GM18505 (cell line): ENCODE measurements around the gene FHL2.
"Not testable (repeated sequence)": the region's sequence is repeated elsewhere in the genome, so short reads cannot be mapped to it uniquely, and the experiment has no call there.

ENCODE experiments used
- ATAC-seq: cut with Tn5 transposase; IDR thresholded peaks from one replicate; pipeline ENCODE4 v1.9.1; 2021; ENCODE audit not compliant: unreplicated experiment
- POLR2A ChIP-seq: IDR thresholded peaks from 4 replicates; pipeline ENCODE4 v1.6.1; 2011; ENCODE audit warnings: borderline replicate concordance; ENCODE audit not compliant: insufficient read depth, insufficient read length; ENCODE audit errors: extremely low read depth

Gene FHL2

GRCh38 chr2:105431367-105432043, 32.7 kb upstream of the FHL2 start:
- no peak for ATAC-seq
- TF ChIP-seq POLR2A: no peak

- no peak for TF ChIP-seq POLR2A
- ATAC-seq: no peak
These were observed 29.7 kb upstream of the FHL2 start for GRCh38 chr2:105428387-105429018.

- no peak for ATAC-seq
These were observed 28.6 kb upstream of the FHL2 start for GRCh38 chr2:105427485-105427884.

GRCh38 chr2:105426626-105427292, 27.9 kb upstream of the FHL2 start:
- TF ChIP-seq POLR2A: no peak
- ATAC-seq: no peak

More at GRCh38 chr2:105427485-105427884, 28.6 kb upstream of the FHL2 start:
- no peak for TF ChIP-seq POLR2A

GRCh38 chr2:105425936-105426625, 27.2 kb upstream of the FHL2 start:
- no peak for ATAC-seq
- no peak for TF ChIP-seq POLR2A

GRCh38 chr2:105424836-105425235, 26.0 kb upstream of the FHL2 start:
- ATAC-seq: not testable (repeated sequence)

- ATAC-seq: no peak
- no peak for TF ChIP-seq POLR2A
These were observed 23.9 kb upstream of the FHL2 start for GRCh38 chr2:105422801-105423200.

- ATAC-seq: no peak
These were observed 22.2 kb upstream of the FHL2 start for GRCh38 chr2:105421053-105421452.

GRCh38 chr2:105418522-105418921, 19.7 kb upstream of the FHL2 start:
- no peak for ATAC-seq
- TF ChIP-seq POLR2A: no peak

More at GRCh38 chr2:105421053-105421452, 22.2 kb upstream of the FHL2 start:
- TF ChIP-seq POLR2A: no peak

- TF ChIP-seq POLR2A: no peak
- ATAC-seq: no peak
These were observed 19.1 kb upstream of the FHL2 start for GRCh38 chr2:105417857-105418436.

- no peak for TF ChIP-seq POLR2A
- ATAC-seq: no peak
These were observed 17.3 kb upstream of the FHL2 start for GRCh38 chr2:105416156-105416555.

GRCh38 chr2:105415007-105415406, 16.2 kb upstream of the FHL2 start:
- ATAC-seq: no peak

GRCh38 chr2:105413206-105413605, 14.4 kb upstream of the FHL2 start:
- TF ChIP-seq POLR2A: no peak
- ATAC-seq: no peak

More at GRCh38 chr2:105415007-105415406, 16.2 kb upstream of the FHL2 start:
- TF ChIP-seq POLR2A: no peak

- no peak for ATAC-seq
- TF ChIP-seq POLR2A: no peak
These were observed 13.7 kb upstream of the FHL2 start for GRCh38 chr2:105412584-105412983.
